Activated CD4-positive, alpha-beta T cell treated with anti-CD3 and anti-CD28 coated beads for 24 hours (primary cell): ENCODE measurements around the gene MYCBP.

Source experiments
- DNase-seq, 2 donors: peaks; one replicate each; pipeline ENCODE4 v3.0.0-alpha.2; 2020; ENCODE audit warnings: low read depth in 2 of 2

MYCBP gene

DNA sequence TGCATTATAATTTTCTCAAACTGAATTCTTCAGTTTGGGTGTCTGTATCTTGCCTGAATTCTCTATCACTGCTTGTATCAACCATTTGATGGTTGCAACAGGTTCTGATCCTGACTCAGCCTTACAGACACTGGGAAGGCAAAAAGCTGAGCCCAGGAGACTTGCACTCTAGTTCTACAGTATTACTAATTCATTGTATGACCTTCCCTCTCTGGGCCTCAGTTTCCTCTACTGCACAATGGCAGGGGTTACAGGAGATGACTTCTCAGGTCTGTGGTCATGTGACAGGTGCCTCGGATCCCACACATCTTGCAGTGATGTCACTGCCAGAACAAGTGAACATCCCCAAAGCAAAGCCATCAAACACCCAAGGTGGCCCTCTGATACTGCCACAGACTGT lies 52.3 kb downstream of the MYCBP start:
- no peak for DNase-seq

DNA sequence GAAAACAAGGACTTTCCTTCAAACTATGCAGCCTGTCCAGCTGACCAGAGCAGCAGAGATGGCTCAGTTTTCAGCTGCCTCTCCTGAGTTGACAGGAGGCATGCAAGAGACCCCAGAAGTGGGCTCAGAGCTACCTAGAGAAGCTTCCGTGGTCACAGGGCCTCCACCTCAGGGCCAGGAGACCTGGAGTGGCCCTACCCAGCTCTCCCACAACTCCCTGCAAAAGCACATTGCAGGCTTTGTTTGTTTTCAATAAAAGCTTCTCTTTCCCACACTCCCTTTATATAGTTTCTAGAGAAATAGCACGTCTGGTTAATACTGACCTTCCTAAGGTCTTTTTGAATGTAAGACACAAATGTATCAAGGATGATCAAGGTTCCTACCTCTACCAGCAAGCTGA lies 53.6 kb downstream of the MYCBP start:
- DNase-seq, result no peak

DNA sequence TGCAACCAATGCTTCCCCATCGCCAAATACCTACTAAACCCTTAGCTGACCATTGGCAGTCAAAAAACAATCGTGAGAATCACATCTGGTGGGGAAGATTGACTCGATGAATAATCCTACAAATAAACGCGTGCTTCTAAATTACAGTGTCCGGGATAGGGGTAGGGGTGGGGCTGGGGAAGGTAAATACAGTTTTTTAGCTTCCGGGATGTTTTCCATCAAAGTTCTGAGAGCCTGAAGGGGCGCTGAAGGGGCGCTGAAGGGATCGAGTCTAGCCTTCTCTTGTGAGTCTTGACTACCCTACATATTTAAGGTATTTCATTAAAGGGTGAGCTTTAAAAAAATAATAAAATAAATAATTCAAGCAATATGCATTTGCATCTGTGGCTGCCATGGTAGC lies 54.1 kb downstream of the MYCBP start:
- no peak for DNase-seq

DNA sequence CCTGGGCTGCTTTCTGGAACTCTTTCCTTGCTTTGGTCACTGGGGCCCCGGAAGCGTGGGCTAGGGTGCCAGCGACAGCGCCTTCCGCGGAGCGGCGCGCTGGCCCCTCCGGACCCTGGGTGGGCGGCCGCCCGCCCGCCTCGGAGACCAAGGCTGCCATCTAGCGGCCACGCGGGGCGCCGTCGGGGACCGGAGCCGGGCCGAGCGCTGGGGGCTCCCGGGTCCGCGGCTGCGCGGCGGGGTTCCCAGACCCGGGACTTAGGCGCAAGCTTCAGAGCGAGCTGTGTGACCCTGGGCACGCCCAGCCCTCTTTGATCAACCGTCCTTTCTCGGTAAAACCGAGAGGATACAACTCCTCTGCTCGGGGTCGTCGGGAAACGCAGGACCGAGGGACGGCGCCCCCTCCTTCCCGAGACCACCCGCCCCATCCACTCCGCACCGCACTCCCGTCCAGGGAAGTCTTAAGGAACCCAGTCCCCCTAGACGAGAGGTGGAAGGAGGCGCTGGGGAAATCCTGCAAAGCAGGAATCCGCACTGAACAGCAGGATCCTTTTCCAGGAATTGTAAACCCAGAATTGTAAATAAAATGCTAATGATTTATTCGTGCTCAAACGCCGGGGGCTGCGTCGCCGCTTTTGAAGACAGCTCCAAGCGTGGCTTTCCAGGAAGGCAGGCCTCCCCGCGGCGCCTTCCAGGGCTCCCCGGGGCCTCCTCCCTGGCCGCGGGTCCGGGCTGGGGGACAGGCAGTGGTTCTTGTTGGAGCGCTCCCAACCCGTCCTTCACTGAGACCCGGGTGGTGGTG lies 54.8 kb downstream of the MYCBP start:
- DNase-seq, result peak; percentile 36 to 47

DNA sequence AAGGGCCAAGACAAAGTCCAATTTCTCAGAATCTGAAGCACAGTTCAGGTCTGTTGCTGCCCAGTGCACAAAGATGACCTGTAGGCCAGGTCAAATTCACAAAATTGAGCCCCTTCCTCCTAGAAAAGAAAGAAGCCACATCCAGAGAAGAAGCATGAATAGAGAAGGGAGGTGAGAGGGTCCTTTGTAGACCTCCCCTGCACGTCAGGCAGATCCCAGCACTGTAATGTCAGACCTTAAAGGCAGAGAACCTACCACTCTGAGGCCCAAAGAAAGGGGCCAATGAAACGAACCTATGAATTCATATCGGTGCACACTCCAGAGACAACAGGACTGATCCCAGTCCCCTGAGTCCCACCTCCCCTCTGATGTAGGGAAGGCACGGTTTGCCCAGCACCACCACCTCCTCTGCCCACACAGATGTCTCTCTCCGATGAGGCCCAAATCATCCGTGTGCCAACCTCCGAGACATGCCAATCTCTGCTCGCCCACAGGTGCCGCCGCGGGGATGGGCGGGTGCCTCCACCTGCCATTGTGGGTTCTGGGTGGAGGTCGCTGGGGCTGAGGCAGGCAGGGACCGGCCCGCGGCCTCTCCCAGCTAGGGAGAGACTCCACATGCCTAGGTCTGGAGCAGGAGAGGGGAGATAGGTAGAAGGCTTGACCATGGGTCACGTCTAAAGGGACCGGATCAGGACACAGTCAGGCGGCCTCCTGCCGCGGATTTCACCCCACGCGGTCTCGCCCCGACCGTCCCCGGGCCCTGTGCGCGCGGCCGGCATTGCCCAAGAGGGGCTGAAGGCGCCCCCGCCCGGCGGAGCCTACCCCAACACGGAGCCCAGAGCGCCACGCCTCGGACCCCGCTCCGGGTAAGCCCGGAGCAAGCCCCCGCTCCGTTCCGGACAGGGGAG lies 55.6 kb downstream of the MYCBP start:
- no peak for DNase-seq

DNA sequence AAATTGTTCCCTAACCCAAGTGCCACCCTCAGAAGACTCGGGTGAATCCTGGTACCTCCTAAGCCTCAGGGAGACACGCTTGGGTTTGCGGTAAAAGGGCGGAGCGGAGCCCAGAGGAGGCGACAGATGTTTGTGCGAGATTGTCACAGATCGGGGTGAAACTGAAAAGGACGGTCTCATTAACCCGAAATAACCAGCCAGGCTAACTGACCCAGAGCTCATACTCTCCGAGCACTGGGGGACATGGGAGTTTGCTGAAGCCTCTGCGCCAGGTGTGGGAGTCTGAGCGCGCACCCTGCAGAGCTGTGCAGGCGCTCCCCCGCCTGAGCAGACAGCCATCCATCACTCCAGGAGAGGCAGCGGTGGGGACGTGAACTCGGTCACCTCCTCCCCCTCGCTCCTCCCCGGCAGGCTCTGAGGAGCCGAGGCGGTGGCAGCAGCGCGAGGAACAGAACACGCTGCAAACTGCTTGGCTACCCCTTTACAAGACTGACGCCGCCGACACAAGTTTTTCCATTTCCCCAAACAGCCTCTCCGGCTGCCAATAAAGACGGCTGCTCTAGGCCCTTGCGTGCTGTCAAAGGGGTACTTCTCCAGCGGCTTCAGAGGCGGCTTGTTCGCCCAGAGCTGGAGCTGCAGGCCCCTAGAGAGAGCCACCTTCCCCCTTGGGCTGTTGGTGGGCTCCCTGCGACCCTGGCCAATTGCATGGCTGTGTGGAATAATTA lies 57.1 kb downstream of the MYCBP start:
- DNase-seq, result no peak

DNA sequence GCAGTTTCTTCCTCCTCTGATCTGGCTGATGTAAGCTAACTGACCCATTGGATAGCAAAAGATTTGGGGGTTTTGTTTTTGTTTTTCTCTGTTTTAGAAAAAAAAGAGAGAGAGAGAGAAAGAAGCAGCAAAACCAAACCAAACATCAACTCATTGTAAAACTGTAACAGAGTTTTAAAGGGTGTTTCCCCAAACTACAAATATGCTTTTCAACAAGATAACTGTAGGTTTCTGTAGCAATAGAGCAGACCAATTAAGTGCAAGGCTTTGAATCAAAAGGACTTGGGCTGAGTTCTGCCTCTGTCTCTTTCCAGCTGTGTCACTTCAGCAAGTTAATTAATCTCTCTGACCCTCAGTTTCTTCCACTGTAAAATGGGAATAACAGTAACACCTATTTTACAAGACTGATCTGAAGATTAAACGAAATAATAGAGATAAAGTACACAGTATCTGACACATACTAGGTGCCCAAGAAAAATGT lies 58.1 kb downstream of the MYCBP start:
- DNase-seq, result no peak

DNA sequence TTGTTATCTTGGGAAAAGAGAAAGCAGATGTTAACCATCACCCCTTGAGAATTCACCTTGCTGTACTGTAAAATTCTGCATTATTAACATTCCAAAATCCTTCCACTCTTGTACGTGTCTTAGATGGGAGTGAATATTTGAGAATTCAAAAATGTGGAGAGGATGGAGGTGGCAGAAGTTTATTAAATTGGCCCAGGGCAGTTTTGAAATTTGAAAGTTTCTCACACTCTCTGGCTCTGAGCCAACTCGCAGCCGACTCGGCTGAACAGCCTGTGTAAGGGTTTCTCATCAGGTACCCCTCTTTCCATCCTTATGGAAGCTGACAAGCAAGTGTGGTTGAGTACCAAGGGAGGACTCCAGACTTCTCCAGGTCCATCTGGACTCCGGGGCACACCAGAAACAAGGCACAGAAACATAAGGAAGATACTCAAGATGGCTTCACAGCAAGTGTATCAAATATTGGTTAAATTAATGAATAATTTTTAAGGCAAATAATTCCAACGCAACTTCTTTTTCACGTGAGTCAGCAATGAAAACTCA lies 58.6 kb downstream of the MYCBP start:
- no peak for DNase-seq

DNA sequence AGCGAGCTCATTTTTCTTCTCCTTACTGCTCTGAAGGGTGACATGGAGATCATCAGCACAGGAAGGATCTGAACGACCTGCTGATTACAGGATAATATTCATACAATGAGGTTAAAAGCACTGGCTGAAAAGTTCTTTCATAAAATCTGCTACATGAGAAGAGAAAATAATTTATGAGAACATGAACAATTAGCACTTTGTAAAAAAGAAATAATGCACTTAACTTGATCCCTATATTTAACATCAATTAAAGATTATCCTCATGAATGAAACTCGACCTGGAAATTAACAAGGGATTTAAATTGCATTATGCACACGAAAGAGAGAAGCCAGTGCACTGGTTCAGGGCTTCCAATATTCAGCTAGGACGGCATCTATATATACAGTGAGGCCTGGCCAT lies 60.2 kb downstream of the MYCBP start:
- DNase-seq, result no peak
